Fibroblast of the aortic adventitia (primary cell): ENCODE data around the gene MOV10L1. TPM values are rescaled to one million over a fixed set of nuclear protein-coding genes. Genes with fewer than 3 reads are reported as not detected.

ENCODE experiments used
- DNase-seq: peaks from one replicate; pipeline ENCODE4 v3.0.0-alpha.2; 2010; ENCODE audit warnings: low read depth
- H3K4me3 ChIP-seq: 2 replicates; pipeline ENCODE4 v1.5.1; 2011; ENCODE audit warnings: low read depth, mild to moderate bottlenecking, control low read depth, low read length, moderate library complexity
- total RNA-seq: library from RNA; depleted of rRNA; stranded (reverse); fragments of >200 nt; gene quantifications from 2 replicates; pipeline ENCODE4 v1.2.3, GENCODE V29; 2012; ENCODE audit warnings: low replicate concordance
- TF ChIP-seq, protein P1 (sequence below): IDR thresholded peaks from 2 replicates; pipeline ENCODE4 v1.5.1; 2011; ENCODE audit warnings: mild to moderate bottlenecking, low read length, control low read depth, inconsistent platforms; ENCODE audit not compliant: insufficient read depth

The MOV10L1 gene
- total RNA-seq, 1 donor, result 5.1 TPM

DNA sequence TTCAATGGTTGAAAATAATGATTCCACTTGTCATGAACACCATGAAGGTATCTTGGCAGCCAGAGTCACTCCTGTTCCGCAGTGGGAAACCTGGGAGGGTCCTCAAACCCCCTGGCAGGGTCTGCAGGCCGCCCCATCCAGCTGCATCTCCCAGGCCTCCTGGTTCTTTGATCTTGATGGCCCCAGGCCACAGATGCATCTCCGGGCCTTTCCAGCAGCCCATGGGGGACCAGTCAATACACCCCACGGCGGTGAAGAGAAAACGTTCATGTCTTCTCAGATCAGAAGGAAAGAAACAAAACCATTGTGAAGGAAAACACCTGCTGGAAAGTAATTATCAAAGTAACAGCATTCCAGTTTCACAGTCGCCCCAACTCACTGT is 29.9 kb upstream of the MOV10L1 start:
- DNase-seq, result no peak
- no peak overlapping the region for H3K4me3 ChIP-seq
- TF ChIP-seq, protein P1, sequence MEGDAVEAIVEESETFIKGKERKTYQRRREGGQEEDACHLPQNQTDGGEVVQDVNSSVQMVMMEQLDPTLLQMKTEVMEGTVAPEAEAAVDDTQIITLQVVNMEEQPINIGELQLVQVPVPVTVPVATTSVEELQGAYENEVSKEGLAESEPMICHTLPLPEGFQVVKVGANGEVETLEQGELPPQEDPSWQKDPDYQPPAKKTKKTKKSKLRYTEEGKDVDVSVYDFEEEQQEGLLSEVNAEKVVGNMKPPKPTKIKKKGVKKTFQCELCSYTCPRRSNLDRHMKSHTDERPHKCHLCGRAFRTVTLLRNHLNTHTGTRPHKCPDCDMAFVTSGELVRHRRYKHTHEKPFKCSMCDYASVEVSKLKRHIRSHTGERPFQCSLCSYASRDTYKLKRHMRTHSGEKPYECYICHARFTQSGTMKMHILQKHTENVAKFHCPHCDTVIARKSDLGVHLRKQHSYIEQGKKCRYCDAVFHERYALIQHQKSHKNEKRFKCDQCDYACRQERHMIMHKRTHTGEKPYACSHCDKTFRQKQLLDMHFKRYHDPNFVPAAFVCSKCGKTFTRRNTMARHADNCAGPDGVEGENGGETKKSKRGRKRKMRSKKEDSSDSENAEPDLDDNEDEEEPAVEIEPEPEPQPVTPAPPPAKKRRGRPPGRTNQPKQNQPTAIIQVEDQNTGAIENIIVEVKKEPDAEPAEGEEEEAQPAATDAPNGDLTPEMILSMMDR, result no peak

DNA sequence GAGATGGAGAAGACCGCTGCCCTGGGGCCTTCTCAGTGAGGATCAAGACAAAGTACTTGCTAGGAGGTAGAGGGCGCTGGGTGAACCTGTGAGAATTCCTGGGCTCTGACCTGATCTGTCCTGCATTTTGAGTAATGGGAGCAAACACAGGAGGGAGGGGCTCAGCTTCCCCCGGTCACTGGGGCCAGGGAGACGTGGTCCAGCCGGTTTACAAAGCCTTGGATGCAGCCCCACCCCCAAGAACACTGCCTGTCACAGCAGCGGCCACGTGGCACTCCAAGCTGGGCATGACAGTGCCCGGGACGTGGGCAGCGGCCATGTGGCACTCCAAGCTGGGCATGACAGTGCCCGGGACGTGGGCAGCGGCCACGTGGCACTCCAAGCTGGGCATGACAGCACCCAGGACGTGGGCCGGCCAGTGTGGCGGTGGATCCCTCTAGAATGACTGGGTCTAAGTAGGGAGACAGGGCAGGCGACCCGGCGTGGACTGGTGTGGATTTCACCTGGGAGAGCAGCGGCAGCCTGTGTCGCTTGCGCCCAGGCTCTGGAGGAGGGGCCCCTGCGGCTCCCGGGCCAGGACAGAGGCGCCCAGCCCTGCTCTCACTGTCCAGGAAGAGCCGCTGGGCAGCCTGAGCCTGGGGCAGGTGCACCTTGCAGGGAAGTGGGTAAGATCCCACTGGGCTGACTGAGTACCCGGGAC is 29.2 kb upstream of the MOV10L1 start:
- H3K4me3 ChIP-seq, result no peak overlapping the region
- TF ChIP-seq, protein P1, result no peak
- no peak for DNase-seq

DNA sequence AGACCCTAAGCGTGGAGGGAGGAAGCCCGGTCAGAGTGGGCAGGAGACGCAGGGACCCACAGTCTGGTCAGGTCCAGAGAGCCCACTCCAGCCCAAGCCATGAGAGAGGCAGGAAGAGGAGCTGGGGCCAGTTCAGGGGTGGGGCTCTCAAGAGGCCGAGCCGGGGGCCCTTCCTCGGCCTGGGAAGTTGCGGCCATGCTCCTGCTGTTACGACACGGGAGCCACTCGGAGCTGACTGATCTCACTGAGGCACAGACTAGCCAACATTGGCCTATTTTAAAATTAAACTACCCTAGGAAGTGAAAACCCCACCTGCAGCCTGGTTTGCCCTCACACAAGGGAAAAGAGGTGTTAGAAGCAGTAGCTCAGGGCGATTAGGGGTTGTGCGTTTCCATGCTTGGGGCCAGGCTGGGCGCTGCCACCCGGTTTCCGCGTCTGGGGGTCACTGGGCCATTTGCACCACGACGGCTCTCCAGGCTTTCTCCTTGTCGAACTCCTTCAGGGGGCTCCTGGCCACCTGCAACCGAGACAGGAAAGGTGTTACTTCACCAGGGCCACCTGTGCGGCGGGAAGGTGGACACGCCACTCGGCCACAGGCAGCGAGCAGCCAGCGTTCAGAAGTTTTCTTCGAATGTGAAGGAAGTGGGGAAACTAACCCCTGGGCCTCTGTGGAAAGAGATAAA is 28.5 kb upstream of the MOV10L1 start:
- H3K4me3 ChIP-seq, result no peak overlapping the region
- TF ChIP-seq, protein P1, result no peak
- no peak for DNase-seq

DNA sequence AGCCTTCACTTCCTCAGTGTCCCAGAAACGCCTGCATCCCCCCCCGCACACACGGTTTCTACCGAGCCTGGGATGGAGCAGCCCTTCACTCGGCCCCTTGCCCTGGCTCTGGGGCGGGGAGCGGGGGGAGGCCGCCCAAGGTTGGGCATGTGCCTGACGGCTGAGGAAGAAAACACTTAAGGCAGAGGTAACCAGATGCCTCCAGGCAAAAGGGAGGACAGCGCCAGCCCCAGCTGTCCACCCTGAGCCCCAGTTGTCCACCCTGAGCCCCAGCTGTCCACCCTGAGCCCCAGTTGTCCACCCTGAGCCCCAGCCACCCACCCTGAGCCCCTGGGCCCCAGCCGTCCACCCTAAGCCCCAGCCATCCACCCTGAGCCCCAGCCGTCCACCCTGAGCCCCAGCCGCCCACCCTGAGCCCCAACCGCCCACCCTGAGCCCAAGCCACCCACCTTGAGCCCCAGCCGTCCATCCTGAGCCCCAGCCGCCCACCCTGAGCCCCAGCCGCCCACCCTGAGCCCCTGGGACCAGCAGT is 27.9 kb upstream of the MOV10L1 start:
- no peak for DNase-seq
- TF ChIP-seq, protein P1, result no peak
- H3K4me3 ChIP-seq, result no peak overlapping the region

DNA sequence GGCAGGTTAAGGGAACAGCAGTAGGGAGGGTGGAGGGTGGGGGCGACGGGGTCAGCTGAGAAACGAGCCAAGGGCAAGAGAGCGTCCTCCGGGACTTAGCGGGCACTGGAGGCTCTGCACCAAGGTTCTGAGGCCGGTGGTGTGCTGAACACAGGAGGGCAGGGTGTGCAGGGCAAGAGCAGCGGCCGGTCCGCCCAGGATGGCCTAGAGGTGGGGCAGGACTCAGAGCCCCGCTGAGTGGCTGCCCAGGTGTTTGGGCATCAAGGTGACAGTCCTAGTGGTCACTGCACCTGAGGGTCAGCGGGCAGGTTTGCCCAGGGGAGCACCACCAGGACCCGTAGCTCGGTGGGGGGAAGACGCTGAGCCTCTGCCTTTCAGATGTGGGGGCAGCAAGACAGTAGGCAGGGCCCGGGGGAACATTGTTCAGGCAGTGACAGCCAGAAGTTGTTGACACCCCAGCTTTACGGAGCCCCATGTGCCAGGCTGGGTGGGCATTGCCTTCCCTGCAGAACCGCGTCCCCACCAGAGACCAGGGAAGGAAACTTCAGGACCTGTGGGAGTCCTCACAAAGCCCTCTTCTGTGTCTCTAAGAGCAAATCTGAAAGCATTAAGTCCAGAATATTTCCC is 27.2 kb upstream of the MOV10L1 start:
- TF ChIP-seq, protein P1, result no peak
- no peak overlapping the region for H3K4me3 ChIP-seq
- no peak for DNase-seq

DNA sequence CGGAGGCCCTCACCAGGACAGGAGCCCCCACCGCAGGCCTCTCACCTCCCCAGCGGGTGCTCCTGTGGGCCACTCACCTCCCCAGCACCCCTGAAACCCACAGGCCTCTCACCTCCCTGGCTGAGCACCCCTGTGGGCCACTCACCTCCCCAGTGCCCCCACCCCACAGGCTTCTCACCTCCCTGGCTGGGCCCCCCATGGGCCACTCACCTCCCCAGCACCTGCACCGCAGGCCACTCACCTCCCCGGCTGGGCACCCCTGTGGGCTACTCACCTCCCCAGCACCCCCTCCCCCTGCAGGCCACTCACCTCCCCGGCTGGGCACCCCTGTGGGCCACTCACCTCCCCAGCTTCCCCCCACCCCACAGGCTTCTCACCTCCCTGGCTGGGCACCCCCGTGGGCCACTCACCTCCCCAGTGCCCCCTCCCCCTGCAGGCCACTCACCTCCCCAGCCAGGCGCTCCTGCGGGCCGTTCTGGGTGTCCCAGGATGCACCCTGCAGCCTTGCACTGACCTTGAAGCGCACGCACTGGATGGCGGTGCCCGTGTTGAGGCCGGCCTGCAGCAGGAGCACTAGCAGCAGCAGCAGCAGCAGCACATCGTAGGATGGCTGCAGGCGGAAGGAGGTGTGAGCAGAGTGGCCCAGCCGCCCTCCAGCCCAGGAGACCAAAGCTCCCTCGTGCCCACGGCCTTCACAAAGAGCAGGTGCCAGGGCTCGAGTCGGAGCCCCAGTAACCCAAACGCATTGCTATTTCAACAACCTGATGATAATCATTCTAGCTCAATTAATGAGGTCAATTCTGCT is 26.0 kb upstream of the MOV10L1 start:
- H3K4me3 ChIP-seq, result no peak overlapping the region
- TF ChIP-seq, protein P1, result no peak
- DNase-seq, result no peak
